Trophoblast cell (in vitro differentiated cells and primary cell): ENCODE measurements around the gene ANKRD39.

Source experiments
- DNase-seq, 2 donors: peaks; one replicate each; pipeline ENCODE4 v3.0.0-alpha.2; 2016
- H2AFZ ChIP-seq: 2 replicates; pipeline ENCODE4 v1.6.1; 2013; ENCODE audit warnings: low read length, moderate library complexity, mild to moderate bottlenecking; ENCODE audit not compliant: insufficient read depth, poor library complexity
- H2AK5ac ChIP-seq: 2 replicates; pipeline ENCODE4 v1.6.1; 2013; ENCODE audit warnings: mild to moderate bottlenecking, low read length
- H2BK120ac ChIP-seq: 2 replicates; pipeline ENCODE4 v1.6.1; 2013; ENCODE audit warnings: low read length, mild to moderate bottlenecking, moderate library complexity; ENCODE audit not compliant: insufficient read depth, poor library complexity
- H2BK12ac ChIP-seq: 2 replicates; pipeline ENCODE4 v1.6.1; 2013; ENCODE audit warnings: mild to moderate bottlenecking, low read length, moderate library complexity
- H2BK5ac ChIP-seq: 2 replicates; pipeline ENCODE4 v1.6.1; 2013; ENCODE audit warnings: low read length, low read depth, moderate library complexity, mild to moderate bottlenecking; ENCODE audit not compliant: poor library complexity
- H3K14ac ChIP-seq: 2 replicates; pipeline ENCODE4 v1.6.1; 2013; ENCODE audit warnings: mild to moderate bottlenecking, low read length
- H3K18ac ChIP-seq: 2 replicates; pipeline ENCODE4 v1.6.1; 2013; ENCODE audit warnings: mild to moderate bottlenecking, low read length
- H3K23ac ChIP-seq: 2 replicates; pipeline ENCODE4 v1.6.1; 2013; ENCODE audit warnings: low read length
- H3K27ac ChIP-seq: 2 replicates; pipeline ENCODE4 v1.5.1; 2013; ENCODE audit warnings: low read depth, mild to moderate bottlenecking, inconsistent platforms, low read length, moderate library complexity
- H3K27me3 ChIP-seq: 2 replicates; pipeline ENCODE4 v1.6.1; 2013; ENCODE audit warnings: inconsistent platforms, mild to moderate bottlenecking, low read length, moderate library complexity; ENCODE audit not compliant: insufficient read depth
- H3K36me3 ChIP-seq, 2 experiments: 1 replicate in 1 of 2; 2 replicates in 1 of 2; pipeline ENCODE4 v1.6.1; 2013; ENCODE audit warnings: low read length in 2 of 2, mild to moderate bottlenecking in 2 of 2, moderate library complexity in 1 of 2; ENCODE audit not compliant: insufficient read depth in 2 of 2, control insufficient read depth in 1 of 2
- H3K4ac ChIP-seq: 2 replicates; pipeline ENCODE4 v1.6.1; 2013; ENCODE audit warnings: low read depth, mild to moderate bottlenecking, low read length, moderate library complexity
- H3K4me1 ChIP-seq, 2 experiments: 1 replicate in 1 of 2; 2 replicates in 1 of 2; pipeline ENCODE4 v1.6.1; 2013; ENCODE audit warnings: low read length in 2 of 2, mild to moderate bottlenecking in 2 of 2, moderate library complexity in 1 of 2; ENCODE audit not compliant: insufficient read depth in 2 of 2, control insufficient read depth in 1 of 2
- H3K4me2 ChIP-seq: 2 replicates; pipeline ENCODE4 v1.6.1; 2013; ENCODE audit warnings: inconsistent platforms, mild to moderate bottlenecking, low read length, moderate library complexity
- H3K4me3 ChIP-seq: 2 replicates; pipeline ENCODE4 v1.5.1; 2013; ENCODE audit warnings: mild to moderate bottlenecking, low read depth, low read length, inconsistent platforms
- H3K79me1 ChIP-seq: one replicate; pipeline ENCODE4 v1.6.1; 2013; ENCODE audit warnings: low read length
- H3K79me2 ChIP-seq: 2 replicates; pipeline ENCODE4 v1.6.1; 2013; ENCODE audit warnings: low read length, mild to moderate bottlenecking; ENCODE audit not compliant: control insufficient read depth, insufficient read depth, poor library complexity
- H3K9ac ChIP-seq: 2 replicates; pipeline ENCODE4 v1.6.1; 2013; ENCODE audit warnings: mild to moderate bottlenecking, low read length
- H3K9me3 ChIP-seq: 2 replicates; pipeline ENCODE4 v1.6.1; 2013; ENCODE audit warnings: low read depth, mild to moderate bottlenecking, control low read depth, inconsistent platforms, low read length; ENCODE audit not compliant: insufficient read depth
- H4K12ac ChIP-seq: 2 replicates; pipeline ENCODE4 v1.6.1; 2013; ENCODE audit warnings: low read depth, mild to moderate bottlenecking, low read length, moderate library complexity
- H4K8ac ChIP-seq: 2 replicates; pipeline ENCODE4 v1.6.1; 2013; ENCODE audit warnings: low read depth, mild to moderate bottlenecking, low read length, moderate library complexity
- H4K91ac ChIP-seq: one replicate; pipeline ENCODE4 v1.6.1; 2013; ENCODE audit warnings: low read depth, mild to moderate bottlenecking, low read length, moderate library complexity
- WGBS: extraction: QIAGEN DNeasy Blood & Tissue Kit; methylation state at CpG from one replicate; pipeline ENCODE4 v1.1.7; 2013; ENCODE audit warnings: missing lambda C conversion rate; ENCODE audit not compliant: insufficient read length, insufficient coverage; ENCODE audit errors: extremely low coverage; 5-methylcytosine and 5-hydroxymethylcytosine counted together

ANKRD39 gene

DNA sequence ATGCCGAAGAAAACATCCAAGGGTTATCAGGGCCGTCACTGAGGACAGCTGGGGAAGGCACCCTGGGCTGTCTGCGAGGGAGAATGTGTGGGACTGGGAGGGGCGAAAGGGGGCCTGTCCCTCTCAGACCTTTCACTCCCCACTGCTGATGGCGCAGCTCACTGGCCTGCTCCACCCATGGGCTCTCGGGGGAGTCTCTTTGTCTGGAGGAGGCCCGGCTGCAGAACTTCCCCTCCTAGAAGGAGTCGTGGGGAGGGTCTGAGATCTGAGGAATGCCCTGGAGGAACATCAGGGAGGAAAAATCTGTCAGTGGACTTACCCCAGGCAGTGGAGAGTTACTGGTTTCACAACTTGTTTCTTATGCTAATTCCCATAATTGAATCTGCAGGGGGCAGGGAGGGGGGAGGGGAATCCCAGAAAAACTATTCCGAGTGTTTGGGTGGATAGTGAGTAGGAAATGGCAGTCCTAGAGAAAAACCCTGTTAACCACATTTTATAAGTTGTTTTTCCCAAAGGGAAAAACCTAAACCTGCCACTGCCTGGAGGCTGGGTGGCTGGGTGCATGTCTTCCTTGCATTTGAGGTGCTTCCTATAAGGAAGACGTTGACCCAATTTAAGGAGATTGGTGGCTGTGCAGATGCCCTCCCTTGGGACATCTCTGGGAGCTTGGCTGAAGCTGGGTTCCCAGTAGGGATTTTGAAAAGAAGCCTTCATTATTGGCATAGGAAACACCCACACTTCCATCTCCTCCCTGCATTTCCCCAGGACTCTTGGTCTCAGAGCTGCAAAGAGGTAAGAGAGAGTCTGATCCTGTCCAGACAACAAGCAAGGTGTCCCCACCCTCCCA, 23.8 kb upstream of the ANKRD39 start:
- peaks cover 68 to 73% of the 10 kb centered on the region in 2 experiments for H3K4me1 ChIP-seq
- peak overlapping the region; percentile 98 for H2BK12ac ChIP-seq
- no peak overlapping the region for H3K9ac ChIP-seq
- H3K79me1 ChIP-seq: peaks cover 73% of the 10 kb centered on the region
- H3K14ac ChIP-seq: peak overlapping the region; percentile 91
- no peaks in the 10 kb centered on the region for H3K36me3 ChIP-seq
- peak; percentile 80 to 81 for DNase-seq
- peak overlapping the region; percentile 54 for H3K4me2 ChIP-seq
- H3K4me3 ChIP-seq: no peak overlapping the region
- H3K4ac ChIP-seq: peak overlapping the region; percentile 57
- peak overlapping the region; percentile 97 for H2BK120ac ChIP-seq
- peak overlapping the region; percentile 97 for H4K91ac ChIP-seq
- H3K79me2 ChIP-seq: peaks cover 34% of the 10 kb centered on the region
- peak overlapping the region; percentile 83 for H4K8ac ChIP-seq
- peaks cover 4% of the 10 kb centered on the region for H3K9me3 ChIP-seq
- H3K23ac ChIP-seq: no peak overlapping the region
- peak overlapping the region; percentile 89 for H3K27ac ChIP-seq
- peak overlapping the region; percentile 92 for H2AK5ac ChIP-seq
- no peak overlapping the region for H4K12ac ChIP-seq
- H3K18ac ChIP-seq: peak overlapping the region; percentile 87
- WGBS: no CpG with 5 or more reads among the region's 10 CpGs
- H3K27me3 ChIP-seq: no peaks in the 10 kb centered on the region
- peak overlapping the region; percentile 45 for H2AFZ ChIP-seq
- H2BK5ac ChIP-seq: peak overlapping the region; percentile 89

DNA sequence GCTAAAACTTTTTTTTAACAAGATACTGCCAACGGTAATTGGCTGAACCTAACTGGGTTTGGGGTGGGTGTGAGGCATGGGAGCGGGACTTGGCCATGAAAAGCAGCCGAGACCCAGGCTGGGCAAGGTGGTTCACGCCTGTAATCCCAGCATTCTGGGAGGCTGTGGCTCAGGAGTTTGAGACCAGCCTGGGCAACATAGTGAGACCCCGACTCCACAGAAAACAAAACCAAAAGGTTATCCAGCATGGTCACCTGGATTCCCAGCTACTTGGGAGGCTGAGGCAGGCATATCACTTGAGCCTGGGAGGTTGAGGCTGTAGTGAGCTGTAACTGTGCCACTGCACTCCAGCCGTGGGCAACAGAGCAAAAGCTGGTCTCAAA, 23.1 kb upstream of the ANKRD39 start:
- no peaks in the 10 kb centered on the region for H3K36me3 ChIP-seq
- peak overlapping the region; percentile 68 for H3K4ac ChIP-seq
- H3K14ac ChIP-seq: peak overlapping the region; percentile 91
- peak overlapping the region; percentile 98 for H2BK12ac ChIP-seq
- peak overlapping the region; percentile 70 for H4K12ac ChIP-seq
- peaks cover 36% of the 10 kb centered on the region for H3K79me2 ChIP-seq
- H2AFZ ChIP-seq: no peak overlapping the region
- peak overlapping the region; percentile 74 for H4K8ac ChIP-seq
- no peak overlapping the region for H3K4me3 ChIP-seq
- H3K23ac ChIP-seq: no peak overlapping the region
- peak overlapping the region; percentile 89 for H3K27ac ChIP-seq
- H4K91ac ChIP-seq: peak overlapping the region; percentile 97
- H3K18ac ChIP-seq: peak overlapping the region; percentile 87
- no peaks in the 10 kb centered on the region for H3K27me3 ChIP-seq
- peak overlapping the region; percentile 92 for H2AK5ac ChIP-seq
- peaks cover 2% of the 10 kb centered on the region for H3K9me3 ChIP-seq
- DNase-seq: no peak
- H3K9ac ChIP-seq: no peak overlapping the region
- peak overlapping the region; percentile 93 for H2BK120ac ChIP-seq
- H3K79me1 ChIP-seq: peaks cover 74% of the 10 kb centered on the region
- H3K4me2 ChIP-seq: no peak overlapping the region
- H3K4me1 ChIP-seq: peaks cover 66 to 73% of the 10 kb centered on the region in 2 experiments
- WGBS: no CpG with 5 or more reads among the region's 6 CpGs
- H2BK5ac ChIP-seq: peak overlapping the region; percentile 89

DNA sequence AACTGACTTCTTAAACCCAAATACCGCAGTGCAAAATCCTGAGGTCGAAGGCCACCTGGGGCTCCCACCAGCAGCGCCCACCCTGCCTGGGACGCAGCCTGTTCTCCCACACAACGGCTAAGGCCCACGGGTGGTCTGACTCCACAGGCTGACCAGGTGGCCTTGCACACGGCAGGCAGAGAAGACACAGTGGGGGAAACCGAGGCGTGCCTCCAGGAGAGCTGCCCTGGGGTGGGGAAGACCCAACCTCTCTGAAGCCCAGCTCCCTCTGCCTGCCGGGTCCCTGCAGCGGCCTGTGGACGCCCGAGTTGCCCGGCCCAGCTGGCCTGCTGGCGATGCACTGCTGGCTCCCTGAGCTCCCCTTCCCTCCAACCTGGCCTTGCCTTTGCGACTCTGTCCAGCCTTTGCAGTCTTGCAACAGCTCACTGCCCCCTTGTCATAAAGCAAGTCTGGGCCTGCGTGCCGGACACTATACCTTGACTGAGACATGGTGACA, 21.8 kb upstream of the ANKRD39 start:
- Histone ChIP-seq H3K27ac (peak overlapping the region; percentile 12), H3K79me1 (peaks cover 73% of the 10 kb centered on the region), H3K4me2 (no peak overlapping the region), H2BK120ac (peak overlapping the region; percentile 6), H3K27me3 (no peaks in the 10 kb centered on the region), H3K9ac (no peak overlapping the region), H2BK5ac (peak overlapping the region; percentile 27), H4K12ac (no peak overlapping the region), H4K91ac (peak overlapping the region; percentile 97), H3K4ac (peak overlapping the region; percentile 16), H2BK12ac (peak overlapping the region; percentile 4), H3K18ac (peak overlapping the region; percentile 0), H3K9me3 (peaks cover 2% of the 10 kb centered on the region), H3K14ac (peak overlapping the region; percentile 3), H2AFZ (no peak overlapping the region), H3K36me3 (no peaks in the 10 kb centered on the region), H3K79me2 (peaks cover 26% of the 10 kb centered on the region), H4K8ac (peak overlapping the region; percentile 34), H3K23ac (no peak overlapping the region), H3K4me1 (peaks cover 66 to 73% of the 10 kb centered on the region in 2 experiments), H3K4me3 (no peak overlapping the region), H2AK5ac (peak overlapping the region; percentile 4)
- peak in 1 of 2 donors; percentile 30 for DNase-seq
- WGBS: no CpG with 5 or more reads among the region's 18 CpGs

DNA sequence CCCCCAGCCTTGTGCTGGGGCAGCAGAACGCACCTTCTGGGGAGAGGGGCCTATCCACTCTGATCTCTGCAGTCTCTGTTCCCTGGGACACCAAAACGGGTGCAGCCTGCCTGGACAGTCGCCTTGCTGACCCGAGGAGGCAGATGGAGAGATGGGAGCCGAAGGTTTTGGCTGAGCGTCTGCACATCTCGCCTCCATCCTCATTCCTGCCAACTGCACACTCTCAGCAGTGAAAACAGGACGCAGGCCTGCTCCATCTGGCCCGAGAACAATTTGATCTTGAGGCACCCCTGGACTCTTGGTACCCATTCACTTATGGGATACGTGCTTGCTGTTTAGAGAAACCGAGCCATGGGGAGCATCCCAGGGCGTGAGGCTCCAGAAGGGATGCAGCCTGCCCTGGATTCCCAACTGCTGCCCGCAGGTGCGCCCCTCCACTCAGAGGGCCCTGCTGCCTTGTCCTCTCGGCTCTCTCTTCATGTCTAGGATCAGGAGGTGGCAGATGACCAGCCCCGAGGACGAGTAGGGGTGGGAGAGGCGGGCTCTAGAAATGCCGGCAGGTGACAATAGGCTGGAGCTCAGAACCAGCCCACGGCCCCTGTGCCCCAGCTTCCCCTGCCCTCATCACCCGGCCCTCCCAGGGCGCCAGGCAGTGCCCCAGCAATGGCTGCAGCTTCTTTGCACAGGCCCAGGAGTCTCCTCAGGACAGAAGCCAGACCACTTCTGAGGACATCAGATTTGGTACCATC, 21.2 kb upstream of the ANKRD39 start:
- H2AK5ac ChIP-seq: peak overlapping the region; percentile 75
- no peaks in the 10 kb centered on the region for H3K36me3 ChIP-seq
- peaks cover 21% of the 10 kb centered on the region for H3K79me2 ChIP-seq
- no peak overlapping the region for H4K8ac ChIP-seq
- H3K79me1 ChIP-seq: peaks cover 73% of the 10 kb centered on the region
- no peak for DNase-seq
- no peak overlapping the region for H2AFZ ChIP-seq
- H4K12ac ChIP-seq: no peak overlapping the region
- H3K4me1 ChIP-seq: peaks cover 64 to 72% of the 10 kb centered on the region in 2 experiments
- H3K23ac ChIP-seq: no peak overlapping the region
- no peak overlapping the region for H2BK5ac ChIP-seq
- H4K91ac ChIP-seq: peak overlapping the region; percentile 97
- no peak overlapping the region for H3K27ac ChIP-seq
- no peak overlapping the region for H3K4me2 ChIP-seq
- WGBS: no CpG with 5 or more reads among the region's 22 CpGs
- H2BK120ac ChIP-seq: peak overlapping the region; percentile 74
- peak overlapping the region; percentile 4 for H2BK12ac ChIP-seq
- H3K27me3 ChIP-seq: no peaks in the 10 kb centered on the region
- H3K14ac ChIP-seq: peak overlapping the region; percentile 57
- no peak overlapping the region for H3K18ac ChIP-seq
- H3K4ac ChIP-seq: peak overlapping the region; percentile 9
- peaks cover 2% of the 10 kb centered on the region for H3K9me3 ChIP-seq
- no peak overlapping the region for H3K9ac ChIP-seq
- H3K4me3 ChIP-seq: no peak overlapping the region
